ENCODE measurements around the gene CCNC.

CCNC gene

GRCh38 chr6:99563056-99563723 is 5.3 kb downstream of the CCNC start:
- no peaks in the 10 kb centered on the region for H3K27me3 ChIP-seq (ENCODE audit: low read depth, low read length)
- no peaks in the 10 kb centered on the region for H3K9me3 ChIP-seq (ENCODE audit: control insufficient read depth in 1 of 2, low read length in 2 of 2)
- H3K36me3 ChIP-seq (ENCODE audit: control insufficient read depth in 1 of 2, insufficient read depth in 2 of 2, low read length in 2 of 2): peaks cover 0 to 5% of the 10 kb centered on the region in 2 donors
- H3K4me1 ChIP-seq (ENCODE audit: control insufficient read depth in 1 of 2, insufficient read depth in 2 of 2, low read length in 2 of 2): peaks cover 8 to 13% of the 10 kb centered on the region in 2 donors
- no peak overlapping the region for H3K4me3 ChIP-seq (ENCODE audit: low read depth in 1 of 2, low read length in 2 of 2)
- H3K27ac ChIP-seq (ENCODE audit: low read length): no peak overlapping the region

- no peaks in the 10 kb centered on the region for H3K4me1 ChIP-seq (ENCODE audit: control insufficient read depth in 1 of 2, insufficient read depth in 2 of 2, low read length in 2 of 2)
- no peak overlapping the region for H3K27ac ChIP-seq (ENCODE audit: low read length)
- H3K4me3 ChIP-seq (ENCODE audit: low read depth in 1 of 2, low read length in 2 of 2): no peak overlapping the region
- peaks cover 8 to 22% of the 10 kb centered on the region in 2 donors for H3K36me3 ChIP-seq (ENCODE audit: control insufficient read depth in 1 of 2, insufficient read depth in 2 of 2, low read length in 2 of 2)
- H3K27me3 ChIP-seq (ENCODE audit: low read depth, low read length): no peaks in the 10 kb centered on the region
- no peaks in the 10 kb centered on the region for H3K9me3 ChIP-seq (ENCODE audit: control insufficient read depth in 1 of 2, low read length in 2 of 2)
Observed at GRCh38 chr6:99560668-99561067, 7.8 kb downstream of the CCNC start.

GRCh38 chr6:99559057-99559456 is 9.4 kb downstream of the CCNC start:
- no peaks in the 10 kb centered on the region for H3K4me1 ChIP-seq (ENCODE audit: control insufficient read depth in 1 of 2, insufficient read depth in 2 of 2, low read length in 2 of 2)
- peaks cover 23 to 38% of the 10 kb centered on the region in 2 donors for H3K36me3 ChIP-seq (ENCODE audit: control insufficient read depth in 1 of 2, insufficient read depth in 2 of 2, low read length in 2 of 2)
- peaks cover 0 to 6% of the 10 kb centered on the region in 2 donors for H3K9me3 ChIP-seq (ENCODE audit: control insufficient read depth in 1 of 2, low read length in 2 of 2)
- H3K27me3 ChIP-seq (ENCODE audit: low read depth, low read length): no peaks in the 10 kb centered on the region
- no peak overlapping the region for H3K4me3 ChIP-seq (ENCODE audit: low read depth in 1 of 2, low read length in 2 of 2)
- H3K27ac ChIP-seq (ENCODE audit: low read length): no peak overlapping the region

GRCh38 chr6:99553888-99554287 is 14.6 kb downstream of the CCNC start:
- H3K27ac ChIP-seq (ENCODE audit: low read length): no peak overlapping the region
- H3K9me3 ChIP-seq (ENCODE audit: control insufficient read depth in 1 of 2, low read length in 2 of 2): peaks cover 0 to 6% of the 10 kb centered on the region in 2 donors
- H3K4me1 ChIP-seq (ENCODE audit: control insufficient read depth in 1 of 2, insufficient read depth in 2 of 2, low read length in 2 of 2): no peaks in the 10 kb centered on the region
- H3K36me3 ChIP-seq (ENCODE audit: control insufficient read depth in 1 of 2, insufficient read depth in 2 of 2, low read length in 2 of 2): peaks cover 32 to 55% of the 10 kb centered on the region in 2 donors
- H3K27me3 ChIP-seq (ENCODE audit: low read depth, low read length): no peaks in the 10 kb centered on the region
- no peak overlapping the region for H3K4me3 ChIP-seq (ENCODE audit: low read depth in 1 of 2, low read length in 2 of 2)

- H3K4me1 ChIP-seq (ENCODE audit: control insufficient read depth in 1 of 2, insufficient read depth in 2 of 2, low read length in 2 of 2): no peaks in the 10 kb centered on the region
- H3K4me3 ChIP-seq (ENCODE audit: low read depth in 1 of 2, low read length in 2 of 2): no peak overlapping the region
- H3K27ac ChIP-seq (ENCODE audit: low read length): no peak overlapping the region
- peaks cover 34 to 58% of the 10 kb centered on the region in 2 donors for H3K36me3 ChIP-seq (ENCODE audit: control insufficient read depth in 1 of 2, insufficient read depth in 2 of 2, low read length in 2 of 2)
- H3K27me3 ChIP-seq (ENCODE audit: low read depth, low read length): no peaks in the 10 kb centered on the region
- H3K9me3 ChIP-seq (ENCODE audit: control insufficient read depth in 1 of 2, low read length in 2 of 2): peaks cover 0 to 3% of the 10 kb centered on the region in 2 donors
Observed at GRCh38 chr6:99550046-99550748, 18.3 kb downstream of the CCNC start.

GRCh38 chr6:99548706-99549105 is 19.8 kb downstream of the CCNC start:
- peaks cover 24 to 47% of the 10 kb centered on the region in 2 donors for H3K36me3 ChIP-seq (ENCODE audit: control insufficient read depth in 1 of 2, insufficient read depth in 2 of 2, low read length in 2 of 2)
- H3K9me3 ChIP-seq (ENCODE audit: control insufficient read depth in 1 of 2, low read length in 2 of 2): no peaks in the 10 kb centered on the region
- no peaks in the 10 kb centered on the region for H3K27me3 ChIP-seq (ENCODE audit: low read depth, low read length)
- no peak overlapping the region for H3K4me3 ChIP-seq (ENCODE audit: low read depth in 1 of 2, low read length in 2 of 2)
- H3K27ac ChIP-seq (ENCODE audit: low read length): no peak overlapping the region
- H3K4me1 ChIP-seq (ENCODE audit: control insufficient read depth in 1 of 2, insufficient read depth in 2 of 2, low read length in 2 of 2): no peaks in the 10 kb centered on the region

- H3K36me3 ChIP-seq (ENCODE audit: control insufficient read depth in 1 of 2, insufficient read depth in 2 of 2, low read length in 2 of 2): peaks cover 28 to 46% of the 10 kb centered on the region in 2 donors
- H3K27me3 ChIP-seq (ENCODE audit: low read depth, low read length): no peaks in the 10 kb centered on the region
- no peaks in the 10 kb centered on the region for H3K9me3 ChIP-seq (ENCODE audit: control insufficient read depth in 1 of 2, low read length in 2 of 2)
- H3K4me3 ChIP-seq (ENCODE audit: low read depth in 1 of 2, low read length in 2 of 2): no peak overlapping the region
- H3K4me1 ChIP-seq (ENCODE audit: control insufficient read depth in 1 of 2, insufficient read depth in 2 of 2, low read length in 2 of 2): no peaks in the 10 kb centered on the region
- H3K27ac ChIP-seq (ENCODE audit: low read length): no peak overlapping the region
Observed at GRCh38 chr6:99547526-99547925, 20.9 kb downstream of the CCNC start.

GRCh38 chr6:99545442-99545841 is 23.0 kb downstream of the CCNC start:
- H3K27me3 ChIP-seq (ENCODE audit: low read depth, low read length): no peaks in the 10 kb centered on the region
- no peaks in the 10 kb centered on the region for H3K4me1 ChIP-seq (ENCODE audit: control insufficient read depth in 1 of 2, insufficient read depth in 2 of 2, low read length in 2 of 2)
- no peak overlapping the region for H3K27ac ChIP-seq (ENCODE audit: low read length)
- no peak overlapping the region for H3K4me3 ChIP-seq (ENCODE audit: low read depth in 1 of 2, low read length in 2 of 2)
- H3K9me3 ChIP-seq (ENCODE audit: control insufficient read depth in 1 of 2, low read length in 2 of 2): no peaks in the 10 kb centered on the region
- peaks cover 26 to 50% of the 10 kb centered on the region in 2 donors for H3K36me3 ChIP-seq (ENCODE audit: control insufficient read depth in 1 of 2, insufficient read depth in 2 of 2, low read length in 2 of 2)

- Histone ChIP-seq H3K36me3 (ENCODE audit: control insufficient read depth in 1 of 2, insufficient read depth in 2 of 2, low read length in 2 of 2) (peaks cover 30 to 40% of the 10 kb centered on the region in 2 donors), H3K27ac (ENCODE audit: low read length) (no peak overlapping the region), H3K27me3 (ENCODE audit: low read depth, low read length) (no peaks in the 10 kb centered on the region), H3K4me3 (ENCODE audit: low read depth in 1 of 2, low read length in 2 of 2) (no peak overlapping the region), H3K9me3 (ENCODE audit: control insufficient read depth in 1 of 2, low read length in 2 of 2) (no peaks in the 10 kb centered on the region), H3K4me1 (ENCODE audit: control insufficient read depth in 1 of 2, insufficient read depth in 2 of 2, low read length in 2 of 2) (no peaks in the 10 kb centered on the region)
Observed at GRCh38 chr6:99543968-99544367, 24.5 kb downstream of the CCNC start.

GRCh38 chr6:99530627-99531026 is 37.8 kb downstream of the CCNC start:
- Histone ChIP-seq H3K4me1 (ENCODE audit: control insufficient read depth in 1 of 2, insufficient read depth in 2 of 2, low read length in 2 of 2) (no peaks in the 10 kb centered on the region), H3K27ac (ENCODE audit: low read length) (no peak overlapping the region), H3K9me3 (ENCODE audit: control insufficient read depth in 1 of 2, low read length in 2 of 2) (no peaks in the 10 kb centered on the region), H3K36me3 (ENCODE audit: control insufficient read depth in 1 of 2, insufficient read depth in 2 of 2, low read length in 2 of 2) (peaks cover 18 to 19% of the 10 kb centered on the region in 2 donors), H3K27me3 (ENCODE audit: low read depth, low read length) (no peaks in the 10 kb centered on the region), H3K4me3 (ENCODE audit: low read depth in 1 of 2, low read length in 2 of 2) (no peak overlapping the region)

GRCh38 chr6:99522531-99522930 is 45.9 kb downstream of the CCNC start:
- Histone ChIP-seq H3K27me3 (ENCODE audit: low read depth, low read length) (no peaks in the 10 kb centered on the region), H3K9me3 (ENCODE audit: control insufficient read depth in 1 of 2, low read length in 2 of 2) (no peaks in the 10 kb centered on the region), H3K4me3 (ENCODE audit: low read depth in 1 of 2, low read length in 2 of 2) (no peak overlapping the region), H3K27ac (ENCODE audit: low read length) (no peak overlapping the region), H3K36me3 (ENCODE audit: control insufficient read depth in 1 of 2, insufficient read depth in 2 of 2, low read length in 2 of 2) (no peaks in the 10 kb centered on the region), H3K4me1 (ENCODE audit: control insufficient read depth in 1 of 2, insufficient read depth in 2 of 2, low read length in 2 of 2) (peaks cover 0 to 4% of the 10 kb centered on the region in 2 donors)

Data from muscle layer of duodenum (tissue), 2 donors.